GF-D8 (cell line): ENCODE results near the gene PHLPP1.
"Not testable (repeated sequence)": the region's sequence is repeated elsewhere in the genome, so short reads cannot be mapped to it uniquely, and the experiment has no call there.

Experiments used
- DNase-seq: peaks from one replicate; lab custom pipeline; 2025; lab: John Stamatoyannopoulos, UW

The PHLPP1 gene

GRCh38 chr18:62717925-62718800 lies 2.8 kb downstream of the PHLPP1 start:
- DNase-seq: no peak

- no peak for DNase-seq
Measured at GRCh38 chr18:62720048-62720447, 4.7 kb downstream of the PHLPP1 start.

- DNase-seq: no peak
Measured at GRCh38 chr18:62720766-62721613, 5.6 kb downstream of the PHLPP1 start.

GRCh38 chr18:62721839-62722795 lies 6.8 kb downstream of the PHLPP1 start:
- no peak for DNase-seq

- DNase-seq: no peak
Measured at GRCh38 chr18:62723666-62724281, 8.4 kb downstream of the PHLPP1 start.

- no peak for DNase-seq
Measured at GRCh38 chr18:62725896-62726295, 10.6 kb downstream of the PHLPP1 start.

GRCh38 chr18:62728254-62728653 lies 12.9 kb downstream of the PHLPP1 start:
- no peak for DNase-seq

- no peak for DNase-seq
Measured at GRCh38 chr18:62729487-62730386, 14.4 kb downstream of the PHLPP1 start.

- DNase-seq: no peak
Measured at GRCh38 chr18:62730941-62731340, 15.6 kb downstream of the PHLPP1 start.

- no peak for DNase-seq
Measured at GRCh38 chr18:62732617-62733016, 17.3 kb downstream of the PHLPP1 start.

- DNase-seq: no peak
Measured at GRCh38 chr18:62734290-62734689, 18.9 kb downstream of the PHLPP1 start.

- DNase-seq: no peak
Measured at GRCh38 chr18:62735387-62735786, 20.0 kb downstream of the PHLPP1 start.

- no peak for DNase-seq
Measured at GRCh38 chr18:62736077-62736855, 20.9 kb downstream of the PHLPP1 start.

GRCh38 chr18:62737241-62737873 lies 22.0 kb downstream of the PHLPP1 start:
- DNase-seq: no peak

- no peak for DNase-seq
Measured at GRCh38 chr18:62738639-62739038, 23.3 kb downstream of the PHLPP1 start.

GRCh38 chr18:62739911-62740310 lies 24.6 kb downstream of the PHLPP1 start:
- DNase-seq: no peak

GRCh38 chr18:62740650-62741049 lies 25.3 kb downstream of the PHLPP1 start:
- not testable (repeated sequence) for DNase-seq

- DNase-seq: peak; percentile 93
Measured at GRCh38 chr18:62741118-62741566, 25.8 kb downstream of the PHLPP1 start.

- DNase-seq: peak; percentile 85
Measured at GRCh38 chr18:62741584-62741983, 26.2 kb downstream of the PHLPP1 start.
